Measurements from ENCODE around the gene CCL25. TPM values are rescaled to one million over a fixed set of nuclear protein-coding genes. Genes with fewer than 3 reads are reported as not detected.

CCL25 gene
- total RNA-seq, 4 donors from 2014 or later = not detected

GRCh38 chr19:8080832-8081231 lies 28.3 kb downstream of the CCL25 start:
- TF ChIP-seq POLR2A (IDR thresholded peaks at IDR 0.05) (no peak), CTCF (IDR thresholded peaks at IDR 0.05) (no peak)
- no peak for DNase-seq
- no peak overlapping the region for H3K4me3 ChIP-seq
- H3K27ac ChIP-seq = no peak overlapping the region
- no peaks in the 10 kb centered on the region for H3K27me3 ChIP-seq
- intact Hi-C loops (cut with DNase I; ENCODE audit: low total_unique reads) = no loop called here
- H3K4me1 ChIP-seq = no peaks in the 10 kb centered on the region
- no peaks in the 10 kb centered on the region for H3K36me3 ChIP-seq
- no peaks in the 10 kb centered on the region for H3K9me3 ChIP-seq

DNA sequence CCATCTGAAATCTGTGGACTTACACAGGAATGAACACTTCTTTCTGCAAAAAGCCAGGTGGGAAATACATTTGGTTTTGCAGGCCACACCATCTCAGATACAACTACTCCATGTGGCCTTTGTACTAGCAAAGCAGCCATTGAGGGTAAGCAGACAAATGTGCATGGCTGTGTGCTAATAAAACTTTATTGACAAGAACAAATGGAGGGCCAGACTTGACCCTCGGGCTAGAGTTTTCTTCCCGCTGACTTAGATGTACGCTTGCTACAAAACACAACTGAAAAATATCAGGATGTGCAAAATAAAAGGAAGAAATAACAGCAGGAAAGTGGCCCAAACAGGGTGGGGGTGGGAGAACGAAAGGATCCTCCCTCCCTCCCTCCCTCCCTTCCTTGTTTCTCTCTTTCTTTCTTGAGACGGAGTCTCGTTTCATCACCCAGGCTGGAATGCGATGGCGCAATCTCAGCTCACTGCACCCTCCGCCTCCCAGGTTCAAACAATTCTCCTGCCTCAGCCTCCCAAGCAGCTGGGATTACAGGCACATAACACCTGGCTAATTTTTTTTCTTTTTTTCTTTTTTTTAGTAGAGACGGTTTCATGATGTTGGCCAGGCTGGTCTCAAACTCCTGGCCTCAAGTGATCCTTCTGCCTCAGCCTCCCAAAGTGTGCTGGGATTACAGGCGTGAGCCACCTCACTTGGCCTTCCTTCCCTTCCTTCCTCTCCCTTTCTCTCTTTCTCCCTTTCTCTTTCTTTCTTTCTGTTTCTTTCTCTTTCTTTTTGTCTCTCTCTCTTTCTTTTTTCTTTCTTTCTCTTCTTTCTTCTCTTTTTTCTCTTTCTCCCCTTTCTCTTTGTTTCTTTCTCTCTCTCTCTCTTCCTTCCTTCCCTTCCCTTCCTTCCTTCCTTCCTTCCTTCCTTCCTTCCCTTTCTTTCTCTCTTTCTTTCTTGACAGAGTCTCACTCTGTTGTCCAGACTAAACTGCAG lies 29.3 kb downstream of the CCL25 start:
- intact Hi-C loops (cut with DNase I; ENCODE audit: low total_unique reads) = no loop called here
- no peaks in the 10 kb centered on the region for H3K27me3 ChIP-seq
- no peaks in the 10 kb centered on the region for H3K4me1 ChIP-seq
- DNase-seq = no peak
- TF ChIP-seq CTCF (IDR thresholded peaks at IDR 0.05) (no peak), POLR2A (IDR thresholded peaks at IDR 0.05) (no peak)
- no peak overlapping the region for H3K4me3 ChIP-seq
- no peak overlapping the region for H3K27ac ChIP-seq
- H3K36me3 ChIP-seq = no peaks in the 10 kb centered on the region
- no peaks in the 10 kb centered on the region for H3K9me3 ChIP-seq

GRCh38 chr19:8083141-8083540 lies 30.6 kb downstream of the CCL25 start:
- Histone ChIP-seq H3K4me1 (no peaks in the 10 kb centered on the region), H3K4me3 (no peak overlapping the region), H3K27me3 (no peaks in the 10 kb centered on the region), H3K27ac (no peak overlapping the region), H3K9me3 (no peaks in the 10 kb centered on the region), H3K36me3 (no peaks in the 10 kb centered on the region)
- no peak for DNase-seq
- intact Hi-C loops (cut with DNase I; ENCODE audit: low total_unique reads) = no loop called here
- TF ChIP-seq POLR2A (IDR thresholded peaks at IDR 0.05) (no peak), CTCF (IDR thresholded peaks at IDR 0.05) (no peak)

- intact Hi-C loops (cut with DNase I; ENCODE audit: low total_unique reads) = no loop called here
- DNase-seq = no peak
- Histone ChIP-seq H3K4me1 (no peaks in the 10 kb centered on the region), H3K36me3 (no peaks in the 10 kb centered on the region), H3K9me3 (no peaks in the 10 kb centered on the region), H3K27me3 (no peaks in the 10 kb centered on the region), H3K4me3 (no peak overlapping the region), H3K27ac (no peak overlapping the region)
- no peak for TF ChIP-seq CTCF (IDR thresholded peaks at IDR 0.05)
- no peak for TF ChIP-seq POLR2A (IDR thresholded peaks at IDR 0.05)
These were observed 31.6 kb downstream of the CCL25 start for GRCh38 chr19:8084152-8084551.

DNA sequence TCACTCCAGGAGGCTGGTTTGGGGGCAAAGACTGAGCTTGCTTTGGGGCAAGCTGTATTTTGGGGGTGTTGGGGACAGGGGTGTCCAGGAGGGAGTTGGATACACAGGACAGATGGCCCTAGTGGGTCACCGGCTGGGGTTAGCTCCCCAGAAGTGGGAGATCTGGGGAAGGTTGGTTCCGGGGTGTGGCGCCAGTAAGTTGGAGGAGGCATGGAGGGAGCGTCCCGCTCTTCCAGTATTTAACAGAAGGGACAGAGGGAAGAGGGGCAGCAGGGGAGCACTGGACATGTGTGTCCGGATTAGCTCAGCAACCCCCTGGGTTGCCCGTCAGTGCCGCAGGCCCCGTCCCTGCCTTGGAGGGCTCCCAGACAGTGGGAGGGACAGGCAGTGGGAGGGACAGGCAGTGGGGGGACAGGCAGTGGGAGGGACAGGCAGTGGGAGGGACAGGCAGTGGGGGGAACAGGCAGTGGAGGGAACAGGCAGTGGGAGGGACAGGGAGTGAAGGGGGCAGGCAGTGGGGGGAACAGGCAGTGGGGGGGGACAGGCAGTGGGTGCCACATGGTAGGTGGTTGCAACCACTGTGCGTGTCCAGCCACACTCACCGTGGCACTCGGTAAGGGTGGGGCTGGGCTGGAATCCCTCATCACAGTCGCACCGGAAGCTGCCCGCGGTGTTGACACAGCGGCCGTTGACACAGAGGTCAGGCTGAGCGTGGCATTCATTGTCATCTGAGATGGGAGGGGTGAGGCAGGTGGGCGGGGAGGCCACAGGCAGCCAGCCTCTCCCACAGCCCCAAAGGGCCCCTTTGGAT lies 33.2 kb downstream of the CCL25 start:
- no peak overlapping the region for H3K27ac ChIP-seq
- H3K4me3 ChIP-seq = no peak overlapping the region
- DNase-seq = no peak
- no peak for TF ChIP-seq CTCF (IDR thresholded peaks at IDR 0.05)
- H3K9me3 ChIP-seq = no peaks in the 10 kb centered on the region
- intact Hi-C loops (cut with DNase I; ENCODE audit: low total_unique reads) = no loop called here
- H3K27me3 ChIP-seq = no peaks in the 10 kb centered on the region
- no peaks in the 10 kb centered on the region for H3K4me1 ChIP-seq
- H3K36me3 ChIP-seq = no peaks in the 10 kb centered on the region

All from uterus (tissue), 4 donors.